Measurements from ENCODE around the gene PARM1. TPM values are rescaled to one million over a fixed set of nuclear protein-coding genes. Genes with fewer than 3 reads are reported as not detected.

PARM1 gene
- total and polyA plus RNA-seq, 7 donors, result 21.9 to 107 (median 41.7) TPM

GRCh38 chr4:75037252-75037651 is 104.3 kb downstream of the PARM1 start:
- 76 to 82% methylated on average over 1 of the region's 1 CpG for WGBS, 2 donors

GRCh38 chr4:75038376-75038775 is 105.5 kb downstream of the PARM1 start:
- no peak overlapping the region for H3K4me3 ChIP-seq
- WGBS, 2 donors, result 91 to 94% methylated on average over 4 of the region's 4 CpGs

More at GRCh38 chr4:75037252-75037651, 104.3 kb downstream of the PARM1 start:
- Histone ChIP-seq H3K4me3 (no peak overlapping the region), H3K27ac (no peak overlapping the region), H3K4me1 (no peaks in the 10 kb centered on the region), H3K27me3 (no peaks in the 10 kb centered on the region), H3K36me3 (no peaks in the 10 kb centered on the region), H3K9me3 (no peaks in the 10 kb centered on the region)
- intact Hi-C loops (cut with DNase I), result no loop called here
- no peak for DNase-seq
- no peak for TF ChIP-seq POLR2A (IDR thresholded peaks at IDR 0.05)

DNA sequence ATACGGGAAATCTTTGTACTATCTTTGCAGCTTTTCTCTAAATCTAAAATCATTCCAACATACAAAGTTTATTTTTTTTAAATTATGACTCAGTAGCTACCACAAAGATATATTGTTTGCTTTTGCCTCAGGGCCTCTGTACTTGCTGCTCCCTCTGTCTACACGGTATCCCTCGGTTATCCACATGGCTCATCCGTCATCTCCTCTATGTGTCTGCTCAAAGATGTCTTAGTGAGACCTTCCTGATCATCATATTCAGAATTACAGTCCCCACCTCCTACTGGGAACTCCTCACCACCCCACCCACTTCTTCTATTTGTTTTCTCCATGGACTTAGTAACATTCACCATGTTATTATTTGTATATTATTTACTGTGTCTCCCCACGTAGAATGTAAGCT is 107.8 kb downstream of the PARM1 start:
- no peak overlapping the region for H3K27ac ChIP-seq
- intact Hi-C loops (cut with DNase I), result no loop called here
- no peaks in the 10 kb centered on the region for H3K27me3 ChIP-seq
- H3K9me3 ChIP-seq, result no peaks in the 10 kb centered on the region
- H3K36me3 ChIP-seq, result no peaks in the 10 kb centered on the region
- H3K4me3 ChIP-seq, result no peak overlapping the region
- TF ChIP-seq POLR2AphosphoS5 (IDR thresholded peaks at IDR 0.05), result no peak
- TF ChIP-seq, protein P1, sequence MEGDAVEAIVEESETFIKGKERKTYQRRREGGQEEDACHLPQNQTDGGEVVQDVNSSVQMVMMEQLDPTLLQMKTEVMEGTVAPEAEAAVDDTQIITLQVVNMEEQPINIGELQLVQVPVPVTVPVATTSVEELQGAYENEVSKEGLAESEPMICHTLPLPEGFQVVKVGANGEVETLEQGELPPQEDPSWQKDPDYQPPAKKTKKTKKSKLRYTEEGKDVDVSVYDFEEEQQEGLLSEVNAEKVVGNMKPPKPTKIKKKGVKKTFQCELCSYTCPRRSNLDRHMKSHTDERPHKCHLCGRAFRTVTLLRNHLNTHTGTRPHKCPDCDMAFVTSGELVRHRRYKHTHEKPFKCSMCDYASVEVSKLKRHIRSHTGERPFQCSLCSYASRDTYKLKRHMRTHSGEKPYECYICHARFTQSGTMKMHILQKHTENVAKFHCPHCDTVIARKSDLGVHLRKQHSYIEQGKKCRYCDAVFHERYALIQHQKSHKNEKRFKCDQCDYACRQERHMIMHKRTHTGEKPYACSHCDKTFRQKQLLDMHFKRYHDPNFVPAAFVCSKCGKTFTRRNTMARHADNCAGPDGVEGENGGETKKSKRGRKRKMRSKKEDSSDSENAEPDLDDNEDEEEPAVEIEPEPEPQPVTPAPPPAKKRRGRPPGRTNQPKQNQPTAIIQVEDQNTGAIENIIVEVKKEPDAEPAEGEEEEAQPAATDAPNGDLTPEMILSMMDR (IDR thresholded peaks at IDR 0.05), result no peak
- no peak for TF ChIP-seq POLR2A (IDR thresholded peaks at IDR 0.05)
- TF ChIP-seq EP300 (IDR thresholded peaks at IDR 0.05), result no peak
- no peak for DNase-seq
- WGBS, 2 donors, result 75 to 85% methylated on average over 5 of the region's 5 CpGs
- no peaks in the 10 kb centered on the region for H3K4me1 ChIP-seq

More at GRCh38 chr4:75038376-75038775, 105.5 kb downstream of the PARM1 start:
- Histone ChIP-seq H3K36me3 (no peaks in the 10 kb centered on the region), H3K9me3 (no peaks in the 10 kb centered on the region), H3K27me3 (no peaks in the 10 kb centered on the region), H3K4me1 (no peaks in the 10 kb centered on the region), H3K27ac (no peak overlapping the region)
- no peak for DNase-seq
- TF ChIP-seq POLR2AphosphoS5 (IDR thresholded peaks at IDR 0.05), result no peak
- TF ChIP-seq POLR2A (IDR thresholded peaks at IDR 0.05), result no peak
- TF ChIP-seq, protein P1 (IDR thresholded peaks at IDR 0.05), result no peak
- TF ChIP-seq EP300 (IDR thresholded peaks at IDR 0.05), result no peak
- intact Hi-C loops (cut with DNase I), result no loop called here

DNA sequence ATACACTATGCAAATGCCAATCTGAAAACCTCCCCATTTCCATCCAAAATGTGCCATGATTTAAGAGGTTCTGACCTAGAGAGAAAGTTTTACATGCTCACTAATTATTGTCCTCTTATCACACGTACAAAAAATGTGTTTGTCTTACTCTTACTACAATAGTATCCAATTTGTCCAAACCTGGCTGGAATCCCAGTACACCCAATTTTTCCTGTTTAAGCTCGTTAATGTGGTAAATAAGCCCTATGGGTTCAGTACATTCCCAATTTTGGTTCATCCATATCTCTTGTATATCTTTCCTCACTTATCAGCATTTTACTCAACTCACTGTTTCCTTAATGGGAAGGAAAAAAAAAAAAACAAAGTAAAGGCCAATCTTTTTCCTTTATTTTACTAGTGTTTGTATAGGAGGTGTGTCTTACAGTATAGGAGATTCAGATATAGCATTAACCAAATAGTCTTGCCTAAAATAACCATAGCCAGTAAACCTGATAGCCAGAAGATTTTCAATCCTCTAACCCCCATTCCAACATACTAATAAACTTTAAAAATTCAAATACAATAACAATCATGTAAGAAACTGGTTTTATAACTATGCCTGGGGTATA is 109.8 kb downstream of the PARM1 start:
- Histone ChIP-seq H3K9me3 (no peaks in the 10 kb centered on the region), H3K27ac (no peak overlapping the region), H3K27me3 (no peaks in the 10 kb centered on the region), H3K4me1 (no peaks in the 10 kb centered on the region), H3K36me3 (no peaks in the 10 kb centered on the region), H3K4me3 (no peak overlapping the region)
- intact Hi-C loops (cut with DNase I), result no loop called here
- WGBS, 2 donors, result 12 to 57% methylated on average over 2 of the region's 2 CpGs
- no peak for DNase-seq
- TF ChIP-seq EP300 (IDR thresholded peaks at IDR 0.05), result no peak
- TF ChIP-seq POLR2AphosphoS5 (IDR thresholded peaks at IDR 0.05), result no peak
- TF ChIP-seq POLR2A (IDR thresholded peaks at IDR 0.05), result no peak
- TF ChIP-seq, protein P1 (IDR thresholded peaks at IDR 0.05), result no peak

GRCh38 chr4:75046226-75046625 is 113.3 kb downstream of the PARM1 start:
- intact Hi-C loops (cut with DNase I), result no loop called here
- no peak for DNase-seq
- TF ChIP-seq POLR2A (IDR thresholded peaks at IDR 0.05), result no peak
- no peak for TF ChIP-seq POLR2AphosphoS5 (IDR thresholded peaks at IDR 0.05)
- TF ChIP-seq, protein P1 (IDR thresholded peaks at IDR 0.05), result no peak
- no peak for TF ChIP-seq EP300 (IDR thresholded peaks at IDR 0.05)
- H3K9me3 ChIP-seq, result no peaks in the 10 kb centered on the region
- no peaks in the 10 kb centered on the region for H3K4me1 ChIP-seq
- 93% methylated on average over 4 of the region's 4 CpGs for WGBS, 2 donors
- no peak overlapping the region for H3K27ac ChIP-seq
- no peaks in the 10 kb centered on the region for H3K36me3 ChIP-seq
- no peak overlapping the region for H3K4me3 ChIP-seq
- H3K27me3 ChIP-seq, result no peaks in the 10 kb centered on the region
